A673 (cell line): ENCODE measurements around the gene AIFM2. TPM values are rescaled to one million over a fixed set of nuclear protein-coding genes. Genes with fewer than 3 reads are reported as not detected.

Experiments used
- BruUV-seq: library from RNA; stranded (reverse); fragments of 400-500 nt; replicated peaks from 2 replicates; lab custom pipeline; 2021; lab: Mats Ljungman, UMichigan
- CTCF ChIA-PET: fragments of 300-600 bp; sonication (Branson Sonifier 250); formaldehyde crosslinking; loops from one replicate; lab custom pipeline; 2022; ENCODE audit warnings: antibody characterized with exemption; lab: Charles Lee
- POLR2A ChIA-PET: fragments of 300-600 bp; sonication (Branson Sonifier 250); formaldehyde crosslinking; loops from one replicate; lab custom pipeline; 2022; ENCODE audit warnings: antibody characterized with exemption; ENCODE audit not compliant: low non-redundant PET; lab: Charles Lee
- DNase-seq: peaks from one replicate; pipeline ENCODE4 v3.0.0-alpha.2; 2015; ENCODE audit warnings: low spot score
- H3K27ac ChIP-seq: fragments of 200-600 bp; sonication (generic); 2 replicates; pipeline ENCODE4 v1.5.1; 2016; ENCODE audit warnings: mixed run types, low read depth, mild to moderate bottlenecking, mixed read lengths, antibody characterized with exemption, low read length; ENCODE audit not compliant: poor library complexity, severe bottlenecking
- H3K27me3 ChIP-seq: fragments of 200-600 bp; sonication (generic); replicated peaks from 2 replicates; pipeline ENCODE4 v1.6.1; 2017; ENCODE audit warnings: mixed run types, low read depth, mild to moderate bottlenecking, mixed read lengths, antibody characterized with exemption, low read length; ENCODE audit not compliant: insufficient read depth, poor library complexity
- H3K36me3 ChIP-seq: fragments of 200-600 bp; sonication (generic); 2 replicates; pipeline ENCODE4 v1.6.1; 2016; ENCODE audit warnings: mixed run types, mild to moderate bottlenecking, mixed read lengths, antibody characterized with exemption, low read length; ENCODE audit not compliant: insufficient read depth, poor library complexity, severe bottlenecking
- H3K4me1 ChIP-seq: fragments of 200-600 bp; sonication (generic); 2 replicates; pipeline ENCODE4 v1.6.1; 2017; ENCODE audit warnings: mixed run types, mild to moderate bottlenecking, mixed read lengths, antibody characterized with exemption, low read length; ENCODE audit not compliant: insufficient read depth, poor library complexity, severe bottlenecking
- H3K4me3 ChIP-seq: fragments of 200-600 bp; sonication (generic); 2 replicates; pipeline ENCODE4 v1.5.1; 2016; ENCODE audit warnings: low read depth, mixed run types, mild to moderate bottlenecking, mixed read lengths, low read length; ENCODE audit not compliant: poor library complexity, severe bottlenecking
- H3K9me3 ChIP-seq: fragments of 200-600 bp; sonication (generic); 2 replicates; pipeline ENCODE4 v1.6.1; 2016; ENCODE audit warnings: mixed run types, low read depth, mild to moderate bottlenecking, mixed read lengths, antibody characterized with exemption, low read length; ENCODE audit not compliant: poor library complexity, severe bottlenecking
- EZH2 ChIP-seq: fragments of 200-600 bp; sonication (generic); IDR thresholded peaks from 2 replicates; pipeline ENCODE4 v1.6.1; 2017; ENCODE audit warnings: borderline replicate concordance, low read depth, mild to moderate bottlenecking, mixed read lengths, antibody characterized with exemption, low read length; ENCODE audit not compliant: poor library complexity, severe bottlenecking
- intact Hi-C: fragments of 100-400 bp; cut with micrococcal nuclease; formaldehyde crosslinking; loops from one replicate; pipeline ENCODE4 v1.10.0; 2022; ENCODE audit not compliant: unreplicated experiment
- total RNA-seq: library from RNA; stranded (reverse); gene quantifications from 2 replicates; pipeline ENCODE4 v1.2.3, GENCODE V29; 2021
- TF ChIP-seq, protein P1 (sequence below): fragments of 300-800, 200-600 bp; sonication (generic); conservative IDR thresholded peaks from 2 replicates; pipeline ENCODE4 v1.5.1; 2017; ENCODE audit warnings: low read depth, mild to moderate bottlenecking, antibody characterized with exemption, low read length, moderate library complexity, mixed read lengths

Gene AIFM2
- total RNA-seq, 1 experiment from 2014 or later, result 4.3 TPM

DNA sequence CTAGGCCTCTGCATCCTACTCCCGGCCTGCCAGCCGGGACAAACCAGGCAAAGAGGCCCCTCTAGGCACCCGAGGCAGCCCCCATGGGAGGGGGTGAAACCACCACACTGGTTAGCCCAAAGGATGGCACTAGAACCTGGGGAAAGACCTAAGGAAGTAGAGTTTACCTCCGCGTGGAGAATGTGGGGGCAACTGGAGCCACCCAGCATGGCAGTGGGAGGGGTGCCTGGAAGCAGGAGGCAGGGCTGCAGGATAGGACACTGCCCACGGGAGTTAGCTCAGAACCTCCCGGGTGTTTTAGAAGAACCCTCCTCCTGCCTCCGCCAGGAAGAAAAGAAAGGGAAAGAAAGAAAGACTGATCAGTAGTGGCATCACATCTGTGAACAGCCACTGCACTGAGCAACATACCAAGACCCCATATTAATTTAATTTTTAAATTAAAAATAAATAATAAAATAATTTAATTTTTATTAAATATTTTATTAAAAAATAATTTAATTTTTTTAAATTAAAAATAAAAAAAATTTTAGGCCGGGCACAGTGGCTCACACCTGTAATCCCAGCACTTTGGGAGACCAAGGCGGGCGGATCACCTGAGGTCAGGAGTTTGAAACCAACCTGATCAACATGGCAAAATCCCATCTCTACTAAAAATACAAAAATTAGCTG, 11.2 kb downstream of the AIFM2 start:
- ChIA-PET POLR2A (no interaction called here), CTCF (no interaction called here)
- Histone ChIP-seq H3K4me3 (no peak overlapping the region), H3K36me3 (no peaks in the 10 kb centered on the region), H3K27me3 (no peaks in the 10 kb centered on the region), H3K27ac (no peak overlapping the region), H3K4me1 (no peaks in the 10 kb centered on the region), H3K9me3 (no peaks in the 10 kb centered on the region)
- no peak for DNase-seq
- BruUV-seq, result no TSS peak
- intact Hi-C loops, result no loop called here
- TF ChIP-seq, protein P1, sequence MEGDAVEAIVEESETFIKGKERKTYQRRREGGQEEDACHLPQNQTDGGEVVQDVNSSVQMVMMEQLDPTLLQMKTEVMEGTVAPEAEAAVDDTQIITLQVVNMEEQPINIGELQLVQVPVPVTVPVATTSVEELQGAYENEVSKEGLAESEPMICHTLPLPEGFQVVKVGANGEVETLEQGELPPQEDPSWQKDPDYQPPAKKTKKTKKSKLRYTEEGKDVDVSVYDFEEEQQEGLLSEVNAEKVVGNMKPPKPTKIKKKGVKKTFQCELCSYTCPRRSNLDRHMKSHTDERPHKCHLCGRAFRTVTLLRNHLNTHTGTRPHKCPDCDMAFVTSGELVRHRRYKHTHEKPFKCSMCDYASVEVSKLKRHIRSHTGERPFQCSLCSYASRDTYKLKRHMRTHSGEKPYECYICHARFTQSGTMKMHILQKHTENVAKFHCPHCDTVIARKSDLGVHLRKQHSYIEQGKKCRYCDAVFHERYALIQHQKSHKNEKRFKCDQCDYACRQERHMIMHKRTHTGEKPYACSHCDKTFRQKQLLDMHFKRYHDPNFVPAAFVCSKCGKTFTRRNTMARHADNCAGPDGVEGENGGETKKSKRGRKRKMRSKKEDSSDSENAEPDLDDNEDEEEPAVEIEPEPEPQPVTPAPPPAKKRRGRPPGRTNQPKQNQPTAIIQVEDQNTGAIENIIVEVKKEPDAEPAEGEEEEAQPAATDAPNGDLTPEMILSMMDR, result no peak
- no peak for TF ChIP-seq EZH2

DNA sequence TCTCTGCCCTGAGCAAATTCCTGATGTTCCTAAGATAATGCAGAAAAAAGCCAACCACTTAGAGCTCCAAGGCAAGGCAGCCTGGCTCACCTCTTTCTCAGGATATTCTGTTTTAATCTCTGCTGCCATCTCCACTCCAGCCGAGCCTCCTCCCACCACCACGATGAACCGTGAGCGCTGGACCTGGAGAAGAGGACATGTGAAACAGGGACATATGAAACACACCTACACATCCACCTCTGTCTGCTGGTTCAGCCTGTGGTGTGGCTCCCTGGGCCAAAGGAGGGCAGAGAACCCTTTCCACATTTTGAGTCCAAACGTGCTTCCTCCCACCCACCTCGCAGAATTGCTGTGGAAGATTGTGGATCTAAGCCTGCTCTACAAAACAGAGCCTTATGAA, 12.2 kb downstream of the AIFM2 start:
- CTCF ChIA-PET, result no interaction called here
- POLR2A ChIA-PET, result no interaction called here

DNA sequence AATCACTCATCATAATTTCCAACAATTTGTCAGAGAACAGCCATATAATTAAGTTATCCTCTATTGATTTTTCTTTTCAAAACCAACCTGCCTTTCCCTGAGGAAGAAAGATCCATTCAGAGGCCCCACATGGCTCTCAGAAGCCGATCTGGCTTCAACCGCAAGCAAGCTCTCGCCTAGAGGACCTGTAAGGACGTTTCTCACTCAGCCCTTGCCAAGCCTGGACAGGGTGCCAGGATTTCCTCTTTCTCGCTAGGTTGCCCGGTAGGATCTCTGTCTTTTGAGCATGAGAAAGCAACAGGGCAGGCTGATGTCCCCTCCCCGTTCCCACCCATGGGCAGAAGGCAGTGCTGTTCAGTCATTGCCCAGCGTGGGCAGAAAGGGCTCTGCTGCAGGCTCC, 13.0 kb downstream of the AIFM2 start:
- Histone ChIP-seq H3K27ac (no peak overlapping the region), H3K4me1 (no peaks in the 10 kb centered on the region), H3K9me3 (no peaks in the 10 kb centered on the region), H3K36me3 (peaks cover 3% of the 10 kb centered on the region), H3K4me3 (no peak overlapping the region), H3K27me3 (no peaks in the 10 kb centered on the region)
- BruUV-seq, result no TSS peak
- CTCF ChIA-PET, result no interaction called here
- no peak for DNase-seq
- POLR2A ChIA-PET, result no interaction called here
- intact Hi-C loops, result no loop called here
- no peak for TF ChIP-seq EZH2
- TF ChIP-seq, protein P1, result no peak

More for the DNA sequence above, 12.2 kb downstream of the AIFM2 start:
- no TSS peak for BruUV-seq
- TF ChIP-seq, protein P1, result no peak
- no peak for TF ChIP-seq EZH2
- Histone ChIP-seq H3K9me3 (no peaks in the 10 kb centered on the region), H3K4me1 (no peaks in the 10 kb centered on the region), H3K27me3 (no peaks in the 10 kb centered on the region), H3K27ac (no peak overlapping the region), H3K36me3 (no peaks in the 10 kb centered on the region), H3K4me3 (no peak overlapping the region)
- no peak for DNase-seq
- intact Hi-C loops, result no loop called here
